Activated CD8-positive, alpha-beta memory T cell treated with anti-CD3 and anti-CD28 coated beads, Interleukin-2, amount 50 U/mL, for 4 hours (primary cell): Measurements from ENCODE around the gene RNF152.
"Not testable (repeated sequence)": the region's sequence is repeated elsewhere in the genome, so short reads cannot be mapped to it uniquely, and the experiment has no call there.

Experiments
- DNase-seq: peaks from one replicate; pipeline ENCODE4 v3.0.0-alpha.2; 2020

RNF152 gene

GRCh38 chr18:61808286-61808685, 84.5 kb downstream of the RNF152 start:
- no peak for DNase-seq

- DNase-seq: no peak
These were observed 89.4 kb downstream of the RNF152 start for GRCh38 chr18:61803393-61803792.

DNA sequence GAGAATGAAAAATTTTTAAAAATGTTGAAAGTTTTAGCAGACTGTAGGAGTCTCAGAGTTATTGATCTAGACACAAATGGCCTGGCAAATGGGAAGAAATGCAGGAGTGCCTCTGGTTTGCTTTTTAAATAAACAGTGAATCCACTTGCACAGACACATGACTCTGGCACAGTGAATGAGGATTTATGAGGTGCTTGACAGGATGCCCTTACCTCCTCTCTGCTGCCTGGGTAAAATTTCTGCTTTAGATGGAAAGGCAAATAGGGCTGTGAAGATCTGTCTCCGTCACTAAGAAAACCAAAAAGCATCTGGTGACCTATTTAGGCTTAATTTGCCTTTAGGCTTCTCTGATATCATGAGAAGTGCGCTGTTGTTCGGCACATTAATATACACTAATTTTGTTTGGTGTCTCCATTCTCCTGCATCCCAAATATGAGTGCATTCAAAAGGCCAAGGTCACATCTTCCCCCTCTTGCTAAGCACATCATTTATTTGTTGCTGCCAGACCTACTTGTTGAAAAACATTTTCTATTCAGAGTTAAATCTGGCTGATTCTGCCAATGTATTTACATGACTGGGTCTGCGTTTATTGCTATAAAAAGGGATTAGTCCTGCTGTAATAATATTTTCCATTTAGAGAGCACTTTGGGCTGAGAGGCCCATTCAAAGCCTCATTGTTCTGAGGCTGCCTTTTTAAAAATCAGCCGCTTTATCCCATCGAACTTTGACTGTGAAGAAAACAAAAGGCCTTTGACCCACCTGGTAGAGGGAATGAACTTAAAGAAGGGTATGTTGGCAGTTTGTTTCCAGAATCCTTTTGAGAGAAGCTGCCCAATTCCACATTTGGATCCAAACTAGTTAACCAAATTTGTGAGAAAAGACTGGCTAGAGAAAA, 94.9 kb downstream of the RNF152 start:
- no peak for DNase-seq

DNA sequence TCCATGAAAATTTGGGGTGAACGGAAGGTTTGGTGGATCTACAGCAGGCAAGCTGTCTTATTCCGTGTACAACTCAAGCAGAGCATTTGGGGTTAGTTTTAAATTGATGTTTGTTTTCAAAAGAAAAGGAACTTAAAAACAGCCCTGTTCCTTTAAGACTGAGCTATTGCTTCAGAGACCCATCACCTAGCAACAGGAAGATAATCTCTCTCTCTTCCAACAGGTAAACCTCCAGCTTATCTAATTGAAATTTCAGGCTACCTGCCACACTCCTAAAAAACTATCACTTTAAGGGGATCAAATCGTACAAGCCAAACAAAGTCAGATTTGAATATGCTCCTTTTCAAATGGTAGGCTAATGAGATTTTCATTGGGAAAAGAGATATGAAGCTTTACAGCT, 101.8 kb downstream of the RNF152 start:
- no peak for DNase-seq

DNA sequence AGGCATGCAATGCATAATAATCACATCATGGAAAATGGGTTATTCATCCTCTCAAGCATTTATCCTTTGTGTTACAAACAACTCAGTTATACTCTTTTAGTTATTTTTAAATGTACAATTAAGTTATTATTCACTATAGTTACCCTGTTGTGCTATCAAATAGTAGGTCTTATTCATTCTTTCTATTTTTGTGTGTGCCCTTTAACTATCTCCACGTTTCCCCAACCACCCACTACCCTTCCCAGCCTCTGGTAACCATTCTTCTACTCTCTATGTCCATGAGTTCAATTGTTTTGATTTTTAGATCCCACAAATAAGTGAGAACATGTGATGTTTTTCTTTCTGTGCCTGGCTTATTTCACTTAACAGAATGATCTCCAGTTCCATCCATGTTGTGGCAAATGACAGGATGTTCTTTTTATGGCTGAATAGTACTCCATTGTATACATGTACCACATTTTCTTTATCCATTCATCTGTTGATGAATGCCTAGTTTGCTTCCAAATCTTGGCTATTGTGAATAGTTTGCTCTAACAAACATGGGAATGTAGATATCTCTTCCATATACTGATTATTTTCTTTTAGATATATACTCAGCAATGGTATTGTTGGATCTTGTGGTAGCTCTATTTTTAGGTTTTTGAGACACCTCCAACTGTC, 105.7 kb downstream of the RNF152 start:
- not testable (repeated sequence) for DNase-seq

DNA sequence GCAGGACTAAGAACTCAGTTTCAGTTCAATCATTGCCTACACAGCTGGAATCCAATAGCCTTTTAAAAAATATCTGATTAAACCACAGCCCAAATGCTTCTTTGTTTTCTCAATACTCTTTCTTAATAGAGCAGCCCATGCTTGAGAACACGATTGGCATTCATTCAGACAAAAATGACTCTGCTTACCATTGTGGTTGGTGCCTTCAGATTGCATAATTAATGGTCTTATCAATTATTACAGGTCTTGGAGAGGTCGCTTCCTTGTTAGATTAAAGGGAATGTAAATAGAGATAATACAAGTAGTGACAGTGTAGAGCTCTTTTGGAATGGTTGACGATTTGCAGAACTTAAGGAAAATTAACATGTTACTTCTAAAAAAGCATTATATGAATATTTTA, 107.2 kb downstream of the RNF152 start:
- DNase-seq: no peak

DNA sequence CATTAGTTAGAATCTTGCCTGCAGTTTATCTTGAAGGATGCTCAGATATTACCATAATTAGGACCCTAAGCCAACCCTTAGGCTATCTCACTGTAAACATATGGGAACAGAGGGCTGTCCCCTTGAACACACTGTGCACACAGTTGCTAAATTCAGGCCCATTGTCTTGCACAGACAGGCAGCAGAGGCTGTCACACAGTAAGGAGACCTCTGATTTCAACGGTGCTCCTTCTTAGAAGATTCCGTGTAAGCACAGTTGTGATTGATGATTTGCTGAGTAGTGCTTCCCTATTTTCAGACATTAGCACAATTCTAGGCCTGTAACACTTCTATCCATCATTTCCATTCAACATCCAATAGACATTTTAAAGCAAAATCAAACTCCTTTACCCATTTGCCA, 108.0 kb downstream of the RNF152 start:
- no peak for DNase-seq

- DNase-seq: no peak
These were observed 110.3 kb downstream of the RNF152 start for GRCh38 chr18:61782545-61782944.

- DNase-seq: not testable (repeated sequence)
These were observed 116.6 kb downstream of the RNF152 start for GRCh38 chr18:61776201-61776600.

GRCh38 chr18:61774846-61775245, 118.0 kb downstream of the RNF152 start:
- DNase-seq: no peak

DNA sequence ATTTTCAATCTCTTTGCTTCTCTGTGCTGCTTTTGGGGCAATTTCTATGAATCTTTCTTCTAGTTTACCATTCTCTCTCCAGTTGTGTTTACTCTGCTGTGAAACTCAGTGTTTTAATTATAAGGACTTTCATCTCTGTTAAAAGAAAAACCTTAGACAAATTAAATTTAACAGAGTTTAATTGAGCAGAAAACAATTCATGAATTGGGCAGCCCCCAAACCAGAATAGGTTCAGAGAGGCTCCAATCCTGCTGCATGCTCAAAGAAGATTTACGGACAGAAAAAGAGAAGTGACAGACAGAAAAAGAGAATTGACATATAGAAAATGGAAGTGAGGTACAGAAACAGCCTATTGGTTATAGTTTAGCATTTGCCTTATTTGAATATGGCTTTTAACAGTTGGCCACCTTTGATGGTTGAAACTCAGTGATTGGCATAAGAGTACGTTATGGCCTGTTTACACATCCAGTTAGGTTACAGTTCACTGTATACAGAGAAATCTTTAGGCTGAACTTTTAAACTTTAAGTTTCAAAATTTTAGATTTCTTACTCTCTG, 120.4 kb downstream of the RNF152 start:
- no peak for DNase-seq

- DNase-seq: no peak
These were observed 120.9 kb downstream of the RNF152 start for GRCh38 chr18:61771861-61772260.

DNA sequence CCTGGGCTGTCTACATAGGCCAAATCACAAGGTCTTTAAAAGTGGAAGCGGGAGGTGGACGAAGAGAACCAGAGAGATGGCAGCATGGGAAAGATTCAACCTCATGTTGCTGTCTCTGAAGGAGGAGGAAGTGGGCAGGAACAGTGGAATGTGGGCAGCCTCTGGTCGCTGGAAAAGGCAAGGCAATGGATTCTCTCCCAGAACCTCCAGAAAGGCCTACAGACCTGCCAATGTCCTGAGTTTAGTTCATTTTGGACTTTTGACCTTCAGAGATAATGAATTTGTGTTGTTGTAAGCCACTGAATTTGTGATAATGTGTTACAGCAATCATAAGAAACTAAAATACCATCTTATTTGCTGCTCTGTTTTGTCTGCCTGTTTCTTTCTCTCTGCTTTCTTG, 122.5 kb downstream of the RNF152 start:
- DNase-seq: no peak

- no peak for DNase-seq
These were observed 126.4 kb downstream of the RNF152 start for GRCh38 chr18:61766266-61766884.

GRCh38 chr18:61765097-61765496, 127.7 kb downstream of the RNF152 start:
- DNase-seq: no peak

GRCh38 chr18:61764381-61764780, 128.4 kb downstream of the RNF152 start:
- no peak for DNase-seq

GRCh38 chr18:61761875-61762274, 130.9 kb downstream of the RNF152 start:
- DNase-seq: no peak
